Measurements from ENCODE around the gene CAPN15. TPM values are rescaled to one million over a fixed set of nuclear protein-coding genes. Genes with fewer than 3 reads are reported as not detected.

Gene CAPN15
- total RNA-seq, 4 donors from 2014 or later: 19.6 to 42.6 (median 29.0) TPM

GRCh38 chr16:554640-555365 lies 27.3 kb downstream of the CAPN15 start:
- intact Hi-C loops (cut with DNase I): no loop called here

GRCh38 chr16:555528-556473 lies 28.3 kb downstream of the CAPN15 start:
- H3K4me3 ChIP-seq (replicated peaks in 1 of 3): no peak overlapping the region
- H3K27me3 ChIP-seq: no peaks in the 10 kb centered on the region
- no peak overlapping the region for H3K27ac ChIP-seq
- WGBS, 2 donors: 77 to 91% methylated on average over 14 to 22 of the region's 32 CpGs
- H3K4me1 ChIP-seq: peaks cover 13 to 22% of the 10 kb centered on the region in 2 donors
- H3K36me3 ChIP-seq: peaks cover 11 to 13% of the 10 kb centered on the region in 2 donors
- TF ChIP-seq POLR2A (IDR thresholded peaks at IDR 0.05) (no peak), CTCF (IDR thresholded peaks at IDR 0.05) (no peak)
- DNase-seq: no peak
- no peaks in the 10 kb centered on the region for H3K9me3 ChIP-seq
- intact Hi-C loops (cut with DNase I): no loop called here

More at GRCh38 chr16:554640-555365, 27.3 kb downstream of the CAPN15 start:
- WGBS, 2 donors: 91% methylated on average over 42 to 44 of the region's 54 CpGs
- Histone ChIP-seq H3K4me1 (peaks cover 13 to 20% of the 10 kb centered on the region in 2 donors), H3K27ac (no peak overlapping the region), H3K9me3 (no peaks in the 10 kb centered on the region), H3K4me3 (replicated peaks in 1 of 3) (no peak overlapping the region), H3K36me3 (peaks cover 11 to 13% of the 10 kb centered on the region in 2 donors), H3K27me3 (no peaks in the 10 kb centered on the region)
- no peak for DNase-seq
- no peak for TF ChIP-seq CTCF (IDR thresholded peaks at IDR 0.05)
- TF ChIP-seq POLR2A (IDR thresholded peaks at IDR 0.05): no peak

GRCh38 chr16:556474-557173 lies 29.1 kb downstream of the CAPN15 start:
- no peaks in the 10 kb centered on the region for H3K27me3 ChIP-seq
- TF ChIP-seq POLR2A (IDR thresholded peaks at IDR 0.05): no peak
- TF ChIP-seq CTCF (IDR thresholded peaks at IDR 0.05): no peak
- intact Hi-C loops (cut with DNase I): no loop called here
- H3K36me3 ChIP-seq: peaks cover 11 to 12% of the 10 kb centered on the region in 2 donors
- H3K4me1 ChIP-seq: peaks cover 13 to 22% of the 10 kb centered on the region in 2 donors
- H3K27ac ChIP-seq: no peak overlapping the region
- no peak overlapping the region for H3K4me3 ChIP-seq (replicated peaks in 1 of 3)
- H3K9me3 ChIP-seq: no peaks in the 10 kb centered on the region
- DNase-seq: no peak
- WGBS, 2 donors: 85 to 88% methylated on average over 20 to 31 of the region's 32 CpGs

GRCh38 chr16:557463-558297 lies 30.2 kb downstream of the CAPN15 start:
- Histone ChIP-seq H3K27me3 (no peaks in the 10 kb centered on the region), H3K9me3 (no peaks in the 10 kb centered on the region), H3K36me3 (peaks cover under 1 to 1% of the 10 kb centered on the region in 2 donors), H3K27ac (no peak overlapping the region), H3K4me1 (peaks cover 13 to 22% of the 10 kb centered on the region in 2 donors), H3K4me3 (replicated peaks in 1 of 3) (no peak overlapping the region)
- WGBS, 2 donors: 77 to 91% methylated on average over 18 to 21 of the region's 23 CpGs
- no peak for TF ChIP-seq POLR2A (IDR thresholded peaks at IDR 0.05)
- no peak for TF ChIP-seq CTCF (IDR thresholded peaks at IDR 0.05)
- DNase-seq: no peak
- intact Hi-C loops (cut with DNase I): no loop called here

All from thyroid gland (tissue), 4 donors.